Adrenal gland (tissue), 5 donors: ENCODE data around the gene SPATC1L.

Experiments used
- CTCF ChIP-seq, 6 experiments: fragments of 450-650 bp in 4 of 6; fragments of 200-600 bp in 2 of 6; sonication (generic) in 1 of 6; IDR thresholded peaks; 1 replicate in 5 of 6; 2 replicates in 1 of 6; pipeline versions ENCODE4 v1.5.1 to v1.8.0; 2016 to 2021; ENCODE audit warnings: antibody characterized with exemption in 6 of 6, mild to moderate bottlenecking in 2 of 6, moderate library complexity in 1 of 6
- POLR2A ChIP-seq, 2 donors: fragments of 450-650 bp; IDR thresholded peaks; one replicate each; pipeline ENCODE4 v1.6.1; 2017; ENCODE audit warnings: antibody characterized with exemption in 2 of 2, mild to moderate bottlenecking in 2 of 2, moderate library complexity in 1 of 2
- donor health status: DM: no; HTN: no; CAD: no.

GRCh38 chr21:46181436-46181835 lies 2.8 kb downstream of the SPATC1L start:
- TF ChIP-seq POLR2A (IDR thresholded peaks at IDR 0.05) (no peak), CTCF (IDR thresholded peaks at IDR 0.05) (no peak)
